Non-pigmented ciliary epithelial cell (primary cell): ENCODE data around the gene PRIM2.
"Not testable (repeated sequence)": the region's sequence is repeated elsewhere in the genome, so short reads cannot be mapped to it uniquely, and the experiment has no call there.

ENCODE experiments used
- DNase-seq: peaks from one replicate; pipeline ENCODE4 v3.0.0-alpha.2; 2010; ENCODE audit warnings: low read depth

Gene PRIM2

DNA sequence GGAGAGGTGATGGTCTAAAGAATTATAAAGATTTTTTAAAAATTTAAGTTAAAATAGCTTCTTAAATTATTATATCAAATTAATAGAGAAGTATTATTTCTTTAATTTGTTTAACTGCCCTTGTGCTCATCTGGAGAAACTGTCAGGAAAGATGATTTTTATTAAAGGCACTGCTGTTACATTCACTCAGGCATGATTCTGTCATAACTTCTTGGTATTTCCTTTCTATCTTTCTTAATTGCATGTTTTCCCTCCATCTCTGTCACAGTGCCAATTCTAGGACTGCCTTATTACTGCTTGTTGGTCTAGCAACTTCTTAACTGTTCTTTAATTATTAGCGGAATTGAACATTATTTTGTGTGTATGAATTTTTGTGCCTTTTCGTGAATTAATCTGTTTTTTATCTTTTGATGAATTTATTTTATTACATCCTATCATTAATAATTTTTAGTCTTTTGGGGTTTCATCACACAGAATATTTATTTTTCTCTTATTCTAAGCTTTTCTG lies 47.7 kb downstream of the PRIM2 start:
- DNase-seq, result not testable (repeated sequence)

DNA sequence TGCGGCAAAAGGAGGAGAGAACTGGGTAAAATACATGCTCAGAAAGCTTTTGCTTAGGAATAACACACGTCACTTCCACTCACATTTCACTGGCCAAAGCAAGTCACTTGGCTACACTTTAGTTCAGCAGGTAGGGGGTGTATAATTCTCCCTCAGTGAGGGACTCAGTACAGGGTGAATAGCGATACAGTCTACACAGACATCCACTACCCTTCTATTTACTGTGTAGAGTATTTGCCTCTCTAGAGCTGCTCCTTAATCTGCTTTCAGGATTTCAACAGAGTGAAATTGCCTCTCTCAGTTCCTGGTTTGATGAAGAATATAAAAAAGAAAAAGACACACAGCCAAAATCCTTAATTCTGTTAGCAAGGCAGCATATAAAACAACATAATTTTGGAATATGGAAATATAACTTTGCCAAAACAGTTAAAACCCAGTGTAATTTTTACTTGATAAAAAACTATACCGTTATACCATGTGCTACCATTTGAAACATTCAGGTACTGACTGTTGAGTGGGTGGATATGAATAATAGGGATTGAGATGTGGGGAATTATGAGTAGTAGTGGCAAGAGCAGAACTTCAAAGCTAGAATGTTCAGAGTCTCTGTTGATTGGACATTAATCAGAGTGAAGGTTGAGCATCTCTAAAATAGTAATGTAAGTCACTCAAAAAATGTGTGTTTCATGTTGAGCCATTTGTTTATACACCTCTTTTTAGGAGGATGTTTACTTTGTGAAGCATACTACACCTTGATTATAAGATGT lies 51.7 kb downstream of the PRIM2 start:
- not testable (repeated sequence) for DNase-seq

DNA sequence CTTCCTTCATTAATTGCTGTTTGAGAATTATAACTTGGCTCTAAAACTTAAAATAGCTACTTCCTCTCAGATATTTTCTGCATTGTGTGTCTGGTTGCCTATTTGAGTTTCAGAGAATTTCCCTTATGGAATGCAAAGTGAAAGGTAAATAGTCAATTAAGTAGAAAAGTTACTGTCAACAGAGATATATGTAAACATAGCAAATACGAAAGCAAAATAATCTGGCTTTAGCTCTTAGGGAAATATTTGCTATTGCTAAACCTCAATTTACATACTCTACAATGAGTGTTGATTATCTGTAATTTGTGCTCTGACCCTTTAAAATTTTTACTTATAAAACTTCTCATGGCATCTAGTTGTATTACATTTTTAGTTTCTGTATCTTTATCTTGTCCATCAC lies 54.3 kb downstream of the PRIM2 start:
- DNase-seq, result not testable (repeated sequence)

DNA sequence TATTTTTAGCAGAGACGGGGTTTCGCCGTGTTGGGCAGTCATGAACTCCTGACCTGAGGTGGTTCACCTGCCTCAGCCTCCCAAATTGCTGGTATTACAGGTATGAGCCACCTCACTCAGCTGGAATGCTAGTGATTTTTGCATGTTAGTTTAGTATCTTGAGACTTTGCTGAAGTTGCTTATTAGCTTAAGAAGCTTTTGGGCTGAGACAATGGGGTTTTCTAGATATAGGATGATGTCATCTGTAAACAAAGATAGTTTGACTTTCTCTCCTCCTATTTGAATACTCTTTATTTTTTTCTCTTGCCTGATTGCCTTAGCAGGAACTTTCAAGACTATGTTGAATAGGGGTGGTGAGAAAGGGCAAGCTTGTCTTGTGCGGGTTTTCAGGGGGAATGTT lies 57.3 kb downstream of the PRIM2 start:
- DNase-seq, result not testable (repeated sequence)

DNA sequence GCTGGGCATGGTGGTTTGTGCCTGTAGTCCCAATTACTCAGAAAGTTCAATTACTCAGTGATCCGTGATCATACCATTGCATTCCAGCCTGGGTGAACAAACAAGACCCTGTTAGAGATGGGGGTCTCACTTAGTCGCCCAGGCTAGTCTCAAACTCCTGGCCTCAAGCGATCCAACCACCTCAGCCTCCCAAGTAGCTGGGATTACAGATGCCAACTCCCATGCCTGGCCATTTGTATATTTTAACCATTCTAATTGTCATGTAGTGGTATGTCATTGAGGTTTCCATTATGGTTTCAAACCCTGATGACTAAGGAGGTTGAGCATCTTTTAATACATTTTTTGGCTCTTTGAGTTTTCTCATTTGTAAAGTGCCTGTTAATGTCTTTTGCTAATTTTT lies 58.7 kb downstream of the PRIM2 start:
- DNase-seq, result not testable (repeated sequence)

DNA sequence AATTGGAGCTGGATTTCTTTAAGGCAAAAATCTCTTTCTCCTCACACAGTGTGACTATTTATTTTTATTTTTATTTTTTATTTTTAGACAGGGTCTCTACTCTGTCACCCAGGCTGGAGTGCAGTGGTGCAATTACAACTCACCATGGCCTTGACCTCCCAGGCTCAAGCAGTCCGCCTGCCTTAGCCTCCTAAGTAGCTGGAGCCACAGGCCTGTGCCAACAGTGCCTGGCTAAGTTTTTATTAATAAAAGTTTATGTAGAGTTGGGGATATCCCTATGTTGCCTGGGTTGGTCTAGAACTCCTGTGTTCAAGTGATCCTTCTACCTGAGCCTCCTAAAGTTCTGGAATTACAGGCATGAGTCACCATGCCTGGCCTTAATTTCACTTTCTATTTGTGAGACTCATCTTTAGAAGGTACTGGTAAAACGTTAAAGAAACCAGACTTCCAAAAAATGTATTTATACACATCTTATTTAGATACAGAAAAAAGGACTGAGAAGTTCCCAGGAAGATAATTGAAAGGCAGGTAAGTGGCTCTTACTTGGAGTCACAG lies 71.7 kb downstream of the PRIM2 start:
- DNase-seq, result not testable (repeated sequence)

DNA sequence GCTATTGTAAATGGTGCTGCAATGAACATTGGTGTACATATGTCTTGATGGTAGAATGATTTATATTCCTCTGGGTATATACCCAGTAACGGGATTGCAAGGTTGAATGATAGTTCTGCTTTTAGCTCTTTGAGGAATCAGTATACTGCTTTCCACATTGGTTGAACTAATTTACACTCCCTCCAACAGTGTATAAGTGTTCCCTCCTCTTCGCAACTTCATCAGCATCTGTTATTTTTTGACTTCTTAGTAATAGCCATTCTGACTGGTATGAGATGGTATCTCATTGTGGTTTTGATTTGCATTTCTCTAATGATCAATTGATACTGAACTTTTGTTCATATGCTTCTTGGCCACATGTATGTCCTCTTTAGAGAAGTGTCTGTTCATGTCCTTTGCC lies 73.4 kb downstream of the PRIM2 start:
- not testable (repeated sequence) for DNase-seq

DNA sequence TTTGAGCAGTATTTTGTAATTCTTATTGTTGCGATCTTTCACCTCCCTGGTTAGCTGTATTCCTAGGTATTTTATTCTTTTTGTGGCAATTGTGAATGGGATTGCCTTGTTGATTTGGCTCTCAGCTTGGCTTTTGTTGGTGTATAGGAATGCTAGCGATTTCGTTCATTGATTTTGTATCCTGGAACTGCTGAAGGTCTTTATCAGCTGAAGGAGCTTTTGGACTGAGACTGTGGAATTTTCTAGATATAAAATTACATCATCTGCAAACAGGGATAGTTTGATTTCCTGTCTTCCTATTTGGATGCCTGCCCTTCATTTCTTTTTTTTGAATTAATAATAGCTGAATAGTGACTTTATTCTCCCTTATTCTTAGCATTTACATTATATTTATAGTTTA lies 74.6 kb downstream of the PRIM2 start:
- not testable (repeated sequence) for DNase-seq

DNA sequence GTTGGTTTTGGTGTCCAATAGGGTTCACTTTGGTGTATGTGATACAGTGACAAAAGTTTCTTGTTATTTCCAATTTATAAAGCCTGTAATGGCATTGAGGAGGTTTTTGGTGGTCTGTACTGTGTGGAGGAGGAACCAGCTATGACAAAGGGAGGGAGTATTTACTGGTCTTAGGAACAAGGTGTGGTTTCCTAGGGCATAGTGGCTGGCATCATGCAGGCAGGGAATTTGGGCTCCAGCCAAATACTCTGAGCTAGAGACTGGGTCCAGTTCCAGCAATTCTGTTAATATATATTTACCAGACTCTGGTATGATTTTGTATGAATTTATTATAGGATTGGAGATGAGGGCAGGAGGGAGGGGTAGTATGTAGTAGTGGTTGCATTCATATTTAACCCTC lies 101.9 kb downstream of the PRIM2 start:
- DNase-seq, result not testable (repeated sequence)

DNA sequence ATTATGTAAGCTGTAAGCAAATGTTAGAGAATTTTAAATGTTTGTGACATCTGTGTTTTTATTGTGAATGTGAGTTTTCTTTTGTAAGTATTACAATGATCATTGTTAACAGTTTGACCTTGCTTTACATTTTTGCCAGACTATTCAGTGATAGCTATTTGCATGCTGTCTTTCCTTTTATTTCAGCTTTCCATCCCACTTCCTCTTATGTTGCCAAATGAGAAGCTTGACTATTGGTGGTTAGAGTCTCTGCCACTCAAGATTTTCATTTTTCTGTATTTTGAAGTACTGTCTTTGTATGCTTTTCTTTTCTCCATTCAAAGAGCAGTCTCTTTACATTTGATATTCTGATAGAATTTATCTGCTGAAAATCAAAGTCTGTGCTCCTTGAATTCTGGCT lies 104.1 kb downstream of the PRIM2 start:
- DNase-seq, result no peak

DNA sequence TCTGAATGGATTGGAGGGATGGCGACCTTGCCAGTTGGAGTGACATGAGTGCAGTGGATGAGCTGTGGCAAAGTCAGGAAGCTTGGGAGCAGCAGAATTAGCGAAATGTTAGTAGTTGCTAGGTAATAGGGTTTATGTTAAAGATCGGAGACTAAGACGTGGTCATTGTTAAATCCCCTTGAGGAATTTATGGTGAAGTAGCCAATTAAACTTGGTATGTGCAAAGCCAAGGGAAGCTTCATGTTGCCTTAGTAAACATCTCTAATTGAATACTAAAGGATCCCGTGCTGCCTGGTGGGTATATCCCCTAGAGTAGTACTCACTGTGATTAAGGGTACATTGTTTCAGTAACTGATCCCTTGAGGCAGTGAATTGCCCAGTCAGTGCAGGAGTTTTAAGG lies 106.0 kb downstream of the PRIM2 start:
- DNase-seq, result no peak

DNA sequence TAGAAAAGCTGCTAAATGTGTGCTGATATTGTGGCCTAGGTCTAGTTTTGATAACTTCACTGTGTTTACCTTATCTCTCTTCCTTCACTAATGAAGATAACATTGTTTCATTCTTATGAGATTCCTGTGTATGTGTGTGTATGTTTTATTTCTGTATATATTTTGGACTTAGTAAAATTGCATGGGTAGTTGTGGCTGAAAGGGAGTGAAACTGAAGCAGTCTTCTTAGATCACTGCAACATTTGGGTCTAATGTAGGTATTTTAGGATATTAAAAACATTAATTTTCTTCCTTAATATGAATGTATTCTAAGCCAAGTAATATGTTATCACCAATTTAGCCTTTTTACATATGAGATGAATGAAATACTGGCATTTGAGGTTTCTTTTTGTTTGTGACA lies 114.3 kb downstream of the PRIM2 start:
- not testable (repeated sequence) for DNase-seq

DNA sequence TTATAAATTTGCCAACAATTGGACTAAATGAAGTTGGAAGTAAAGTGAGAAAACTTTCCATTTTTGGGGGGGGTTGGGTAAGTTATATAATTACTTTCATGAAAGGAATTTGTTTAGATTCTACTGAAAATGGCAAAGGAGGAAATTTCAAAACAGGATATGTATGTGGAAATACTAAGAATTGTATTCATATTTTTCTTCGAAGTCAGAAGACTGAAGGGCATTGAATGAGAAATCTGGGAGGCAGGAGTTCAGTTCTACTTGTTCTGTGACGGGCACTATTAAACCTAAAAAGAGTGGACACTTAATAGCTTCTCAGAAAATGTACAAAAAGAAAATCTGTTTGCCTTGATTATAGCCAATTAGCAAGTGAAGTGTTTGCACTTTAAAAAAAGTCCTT lies 114.7 kb downstream of the PRIM2 start:
- peak; percentile 61 for DNase-seq

DNA sequence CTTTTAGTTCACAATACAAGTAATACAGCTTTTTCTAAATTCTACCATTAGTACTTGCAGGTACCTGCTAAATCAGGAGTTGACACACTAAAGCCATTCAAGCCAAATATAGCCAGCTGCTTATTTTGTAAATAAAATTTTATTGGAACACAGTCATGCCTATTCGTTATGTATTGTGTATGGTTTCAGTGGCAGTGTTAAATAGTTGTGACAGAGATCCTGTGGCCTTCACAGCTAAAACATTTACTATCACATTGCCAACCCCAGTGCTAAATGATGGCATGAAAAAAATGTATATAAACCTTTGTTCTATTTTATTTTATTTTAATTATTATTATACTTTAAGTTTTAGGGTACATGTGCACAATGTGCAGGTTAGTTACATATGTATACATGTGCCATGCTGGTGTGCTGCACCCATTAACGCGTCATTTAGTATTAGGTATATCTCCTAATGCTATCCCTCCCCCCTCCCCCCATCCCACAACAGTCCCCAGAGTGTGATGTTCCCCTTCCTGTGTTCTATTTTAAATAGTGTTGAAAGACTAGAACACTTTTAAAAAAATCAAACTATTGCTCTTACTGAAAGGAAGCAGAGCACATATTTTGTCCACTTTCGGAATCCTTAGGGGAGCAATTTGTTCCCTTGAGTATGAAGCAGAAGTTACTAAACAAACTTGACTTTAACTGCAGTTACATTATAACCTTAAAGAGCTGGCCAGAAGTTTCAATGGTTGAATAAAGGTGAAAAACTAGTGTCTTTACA lies 115.7 kb downstream of the PRIM2 start:
- no peak for DNase-seq

DNA sequence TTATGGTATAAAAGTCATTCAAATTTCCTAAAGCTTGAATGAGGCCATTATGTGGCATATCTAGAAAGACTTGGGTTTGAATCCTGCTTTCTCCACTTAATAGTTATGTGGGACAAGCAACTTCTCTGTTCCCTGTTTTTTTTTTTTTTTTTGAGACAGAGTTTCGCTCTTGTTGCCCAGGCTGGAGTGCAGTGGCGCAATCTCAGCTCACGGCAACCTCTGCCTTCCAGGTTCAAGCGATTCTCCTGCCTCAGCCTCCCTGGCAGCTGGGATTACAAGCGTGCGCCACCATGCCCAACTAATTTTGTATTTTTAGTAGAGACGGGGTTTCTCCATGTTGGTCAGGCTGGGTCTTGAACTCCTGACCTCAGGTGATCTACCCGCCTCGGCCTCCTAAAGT lies 116.4 kb downstream of the PRIM2 start:
- not testable (repeated sequence) for DNase-seq

DNA sequence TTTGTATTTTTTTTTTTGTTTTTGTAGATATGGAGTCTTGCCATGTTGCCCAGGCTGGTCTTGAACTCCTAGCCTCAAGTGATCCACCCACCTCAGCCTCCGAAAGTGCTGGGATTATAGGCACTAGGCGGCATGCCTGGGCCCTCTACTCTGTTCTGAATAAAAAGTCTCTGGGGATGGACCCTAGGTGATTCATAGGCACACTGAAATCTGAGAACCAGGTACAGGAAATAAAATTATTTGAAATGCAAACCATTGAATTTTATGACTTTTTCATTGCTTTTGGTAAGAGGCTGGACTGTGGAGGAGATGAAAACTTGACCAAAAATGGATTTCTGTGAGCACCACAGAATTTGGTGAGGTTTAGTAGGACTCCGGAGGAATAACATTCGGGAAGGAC lies 117.5 kb downstream of the PRIM2 start:
- DNase-seq, result no peak

DNA sequence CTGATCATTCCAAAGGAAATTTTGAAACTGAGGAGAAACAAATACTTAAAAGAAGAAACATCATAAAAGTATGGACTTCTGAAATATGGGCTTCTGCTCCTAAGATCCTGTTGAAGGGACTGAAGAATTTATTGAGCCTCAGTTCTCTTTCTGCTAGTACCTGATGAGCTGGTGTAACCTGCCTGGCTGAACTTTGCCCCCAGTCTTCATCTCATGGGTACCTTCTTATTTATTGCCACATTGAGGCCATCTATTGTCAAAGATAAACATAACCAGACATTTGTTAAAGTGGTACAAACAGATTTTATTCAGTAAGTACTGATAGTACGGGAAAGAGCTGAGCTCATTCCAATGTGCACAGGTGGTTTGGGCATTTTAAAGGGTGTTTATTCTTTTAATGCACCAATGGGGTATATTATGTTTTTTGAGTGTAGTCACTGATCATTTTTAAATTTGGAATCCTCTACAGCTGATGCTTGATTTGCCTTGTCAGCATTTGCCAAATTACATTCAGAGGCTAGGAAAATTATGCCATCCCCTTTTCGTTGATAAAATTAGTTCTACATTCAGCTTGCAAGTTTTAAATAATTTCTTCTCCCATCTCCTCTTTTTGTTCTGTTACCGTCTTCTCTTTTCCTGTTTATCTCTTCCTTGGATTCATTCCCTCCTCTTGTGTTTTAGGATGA lies 118.2 kb downstream of the PRIM2 start:
- DNase-seq, result no peak

DNA sequence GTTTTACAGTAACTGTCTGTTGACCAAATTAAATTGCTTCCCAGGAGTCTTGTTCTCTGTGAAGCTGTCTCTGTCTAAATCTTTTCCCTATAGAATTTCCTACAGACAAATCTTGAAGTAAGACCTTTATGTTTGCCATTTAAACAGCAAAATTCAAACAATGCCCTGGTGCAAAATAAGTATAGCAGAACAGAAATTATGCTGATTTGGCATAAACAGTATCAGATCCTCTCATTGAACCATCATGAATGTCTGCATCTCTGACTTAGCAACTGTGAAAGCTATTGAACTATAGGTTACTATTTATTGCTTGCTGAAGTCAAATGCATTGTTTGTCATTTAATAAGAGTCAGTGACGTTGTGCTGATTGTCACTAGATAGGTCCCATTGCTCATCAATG lies 123.3 kb downstream of the PRIM2 start:
- not testable (repeated sequence) for DNase-seq

DNA sequence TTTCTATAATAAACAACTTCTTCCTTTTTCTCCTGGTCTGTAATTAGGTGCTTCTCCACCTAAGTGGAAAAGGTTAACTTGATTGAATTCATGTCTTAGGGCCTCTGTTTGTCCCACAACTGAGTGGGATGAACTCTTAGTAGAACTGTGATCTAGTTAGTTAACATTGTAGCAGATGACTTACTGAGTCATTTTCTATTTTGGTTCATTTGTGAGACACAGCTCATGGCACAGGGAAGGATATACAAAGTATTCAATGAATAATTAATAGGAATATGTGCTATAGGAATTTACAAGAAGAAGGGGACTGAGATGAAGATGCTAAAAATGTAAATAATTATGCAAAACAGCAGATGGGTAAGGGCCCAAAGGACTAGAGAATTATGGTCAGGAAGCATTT lies 124.7 kb downstream of the PRIM2 start:
- not testable (repeated sequence) for DNase-seq

DNA sequence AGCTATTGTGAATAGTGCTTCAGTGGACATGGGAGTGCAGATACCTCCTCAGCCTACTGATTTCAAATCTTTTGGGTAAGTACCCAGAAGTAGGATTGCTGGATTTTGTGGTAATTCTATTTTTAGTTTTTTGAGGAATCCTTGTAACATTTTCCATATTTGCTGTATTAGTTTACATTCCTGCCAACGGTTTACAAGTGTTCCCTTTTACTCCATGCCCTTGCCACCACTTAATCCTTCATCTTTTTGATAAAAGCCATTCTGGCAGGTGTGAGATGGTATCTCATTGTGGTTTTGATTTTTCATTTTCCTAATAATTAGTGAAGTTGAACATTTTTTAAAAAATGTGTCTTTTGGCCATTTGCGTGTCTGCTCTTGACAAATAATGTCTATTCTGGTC lies 125.8 kb downstream of the PRIM2 start:
- DNase-seq, result not testable (repeated sequence)

DNA sequence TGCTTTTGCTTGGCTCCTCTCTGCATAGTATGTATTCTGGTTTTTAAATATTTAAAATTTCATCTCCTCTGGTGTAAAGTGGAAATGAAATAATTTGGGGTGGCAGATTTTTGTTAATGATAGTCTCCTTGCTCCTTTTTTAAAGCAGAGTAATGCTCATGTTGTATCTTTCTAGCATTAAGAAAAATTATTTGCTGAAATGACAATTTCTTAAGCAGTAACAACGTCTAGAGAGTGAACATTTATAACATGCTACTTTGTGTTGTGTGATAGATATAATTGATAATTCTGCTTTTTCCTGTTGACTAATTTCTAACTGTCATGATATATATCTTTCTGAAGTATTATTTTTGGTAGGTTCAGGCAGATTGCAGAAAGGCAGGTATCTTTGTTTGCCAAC lies 127.4 kb downstream of the PRIM2 start:
- DNase-seq, result not testable (repeated sequence)

DNA sequence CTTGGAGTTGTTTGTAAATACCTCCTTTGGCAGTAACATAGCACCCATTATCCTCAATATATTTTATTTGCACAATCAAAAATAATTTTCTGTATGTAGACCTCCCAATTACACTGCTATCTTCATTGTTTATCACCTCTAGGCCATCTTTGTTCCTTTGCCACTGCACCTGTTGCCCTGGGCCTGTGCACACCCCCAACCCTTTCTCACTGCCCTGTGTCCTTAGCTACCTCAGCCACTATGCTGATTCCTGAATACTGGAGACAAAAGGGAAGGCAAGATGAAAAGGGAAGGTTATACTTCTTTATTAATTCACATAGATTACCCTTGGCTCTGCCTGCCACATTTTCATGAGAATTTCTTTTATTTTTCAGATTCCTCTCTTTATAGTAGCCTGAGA lies 127.9 kb downstream of the PRIM2 start:
- not testable (repeated sequence) for DNase-seq
